Caco-2 (cell line): Measurements from ENCODE around the gene PCED1A. TPM values are rescaled to one million over a fixed set of nuclear protein-coding genes. Genes with fewer than 3 reads are reported as not detected.

Source experiments
- BruUV-seq: library from RNA; stranded (reverse); fragments of 400-500 nt; replicated peaks from 2 replicates; lab custom pipeline; 2021; lab: Mats Ljungman, UMichigan
- CTCF ChIA-PET: fragments of 300-600 bp; sonication (Branson Sonifier 250); formaldehyde crosslinking; loops from one replicate; lab custom pipeline; 2022; ENCODE audit warnings: antibody characterized with exemption; lab: Charles Lee
- POLR2A ChIA-PET: fragments of 300-600 bp; sonication (Branson Sonifier 250); formaldehyde crosslinking; loops from one replicate; lab custom pipeline; 2022; ENCODE audit warnings: antibody characterized with exemption; lab: Charles Lee
- DNase-seq, 2 experiments: peaks; one replicate each; pipeline versions ENCODE4 v3.0.0 to v3.0.0-alpha.2; 2020 to 2022
- H3K27me3 ChIP-seq: replicated peaks from 2 replicates; pipeline ENCODE4 v1.6.0; 2011; ENCODE audit warnings: low read length; ENCODE audit not compliant: control insufficient read depth, insufficient read depth
- H3K36me3 ChIP-seq: 2 replicates; pipeline ENCODE4 v1.5.1; 2011; ENCODE audit warnings: low read length; ENCODE audit not compliant: control insufficient read depth, insufficient read depth
- H3K4me1 ChIP-seq: fragments of 250-450 bp; sonication (Bioruptor Pico); 2 replicates; pipeline ENCODE4 v1.5.1; 2020; ENCODE audit warnings: mild to moderate bottlenecking
- H3K4me3 ChIP-seq: 2 replicates; pipeline ENCODE4 v1.5.1; 2011; ENCODE audit warnings: low read depth, mild to moderate bottlenecking, control low read depth, low read length
- H3K9me3 ChIP-seq: fragments of 250-450 bp; sonication (Bioruptor Pico); 2 replicates; pipeline ENCODE4 v1.5.1; 2020; ENCODE audit warnings: mild to moderate bottlenecking, moderate library complexity
- H3K27ac Mint-ChIP-seq: one replicate; pipeline ENCODE4 v1.8.0; 2022; ENCODE audit warnings: mixed read lengths; ENCODE audit not compliant: unreplicated experiment
- H3K27me3 Mint-ChIP-seq: one replicate; pipeline ENCODE4 v1.8.0; 2022; ENCODE audit warnings: mixed read lengths; ENCODE audit not compliant: insufficient read depth, unreplicated experiment
- H3K36me3 Mint-ChIP-seq: one replicate; pipeline ENCODE4 v1.8.0; 2022; ENCODE audit warnings: mild to moderate bottlenecking, mixed read lengths; ENCODE audit not compliant: insufficient read depth, unreplicated experiment
- H3K4me1 Mint-ChIP-seq: one replicate; pipeline ENCODE4 v1.8.0; 2022; ENCODE audit warnings: low read depth, mixed read lengths; ENCODE audit not compliant: unreplicated experiment
- H3K4me3 Mint-ChIP-seq: one replicate; pipeline ENCODE4 v1.8.0; 2022; ENCODE audit warnings: mild to moderate bottlenecking, moderate library complexity, mixed read lengths; ENCODE audit not compliant: unreplicated experiment
- H3K9me3 Mint-ChIP-seq: one replicate; pipeline ENCODE4 v1.8.0; 2022; ENCODE audit warnings: mixed read lengths; ENCODE audit not compliant: unreplicated experiment
- intact Hi-C: fragments of 100-400 bp; cut with micrococcal nuclease; formaldehyde crosslinking; loops from one replicate; pipeline ENCODE4 v1.10.0; 2022; ENCODE audit not compliant: unreplicated experiment
- total RNA-seq: library from RNA; stranded (reverse); gene quantifications from 2 replicates; pipeline ENCODE4 v1.2.3, GENCODE V29; 2022
- TF ChIP-seq, protein P1 (sequence below), 2 experiments: fragments of 200-600 bp in 1 of 2; IDR thresholded peaks; 1 replicate in 1 of 2; 2 replicates in 1 of 2; pipeline versions ENCODE4 v1.5.1 to v1.8.0; 2011 to 2022; ENCODE audit warnings: antibody characterized with exemption in 1 of 2, control low read depth in 1 of 2, inconsistent platforms in 1 of 2, low read depth in 1 of 2, low read length in 1 of 2, mild to moderate bottlenecking in 1 of 2, moderate library complexity in 1 of 2; ENCODE audit not compliant: insufficient read depth in 1 of 2, severe bottlenecking in 1 of 2, unreplicated experiment in 1 of 2

PCED1A gene
- total RNA-seq, 1 experiment from 2014 or later, result 43.9 TPM

DNA sequence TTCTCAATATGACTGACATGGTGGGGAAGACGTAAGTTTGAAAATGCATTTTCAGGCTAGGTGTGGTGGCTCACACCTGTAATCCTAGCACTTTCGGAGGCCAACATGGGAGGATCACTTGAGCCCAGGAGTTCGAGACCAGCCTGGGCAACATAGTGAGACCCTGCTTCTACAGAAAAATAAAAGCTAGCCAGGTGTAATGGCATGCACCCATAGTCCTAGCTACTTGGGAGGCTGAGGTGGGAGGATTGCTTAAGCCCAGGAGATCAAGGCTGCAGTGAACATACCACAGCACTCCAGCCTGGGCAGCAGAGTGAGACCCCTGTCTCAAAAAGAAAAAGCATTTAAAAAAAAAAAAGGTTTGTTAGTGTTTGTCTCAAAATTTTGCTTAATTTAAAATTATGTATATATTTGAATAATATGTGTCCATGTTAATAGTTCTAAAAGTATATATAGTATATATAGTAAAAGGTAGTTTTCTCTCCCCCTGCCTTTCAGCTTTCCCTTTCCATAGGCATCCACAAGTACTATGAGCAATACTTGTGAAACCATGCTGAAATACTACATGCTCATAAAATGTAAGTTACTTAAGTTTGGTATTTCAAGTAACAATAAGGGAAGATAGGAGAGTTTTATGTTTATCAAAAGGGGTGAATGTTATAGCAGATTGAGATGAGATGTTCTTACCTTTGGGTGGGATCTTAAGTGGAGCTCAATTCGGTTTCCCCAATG lies 47.9 kb upstream of the PCED1A start:
- intact Hi-C loops, result no loop called here
- no peak overlapping the region for H3K4me3 Mint-ChIP-seq
- H3K36me3 ChIP-seq, result no peaks in the 10 kb centered on the region; the same call in 1 of the 2 replicates
- H3K9me3 ChIP-seq, result no peaks in the 10 kb centered on the region
- no peak overlapping the region for H3K4me3 ChIP-seq
- H3K4me1 Mint-ChIP-seq, result no peaks in the 10 kb centered on the region
- no peaks in the 10 kb centered on the region for H3K36me3 Mint-ChIP-seq
- DNase-seq, result no peak
- no peaks in the 10 kb centered on the region for H3K9me3 Mint-ChIP-seq
- no peaks in the 10 kb centered on the region for H3K27me3 ChIP-seq
- no peaks in the 10 kb centered on the region for H3K27me3 Mint-ChIP-seq
- TF ChIP-seq, protein P1, sequence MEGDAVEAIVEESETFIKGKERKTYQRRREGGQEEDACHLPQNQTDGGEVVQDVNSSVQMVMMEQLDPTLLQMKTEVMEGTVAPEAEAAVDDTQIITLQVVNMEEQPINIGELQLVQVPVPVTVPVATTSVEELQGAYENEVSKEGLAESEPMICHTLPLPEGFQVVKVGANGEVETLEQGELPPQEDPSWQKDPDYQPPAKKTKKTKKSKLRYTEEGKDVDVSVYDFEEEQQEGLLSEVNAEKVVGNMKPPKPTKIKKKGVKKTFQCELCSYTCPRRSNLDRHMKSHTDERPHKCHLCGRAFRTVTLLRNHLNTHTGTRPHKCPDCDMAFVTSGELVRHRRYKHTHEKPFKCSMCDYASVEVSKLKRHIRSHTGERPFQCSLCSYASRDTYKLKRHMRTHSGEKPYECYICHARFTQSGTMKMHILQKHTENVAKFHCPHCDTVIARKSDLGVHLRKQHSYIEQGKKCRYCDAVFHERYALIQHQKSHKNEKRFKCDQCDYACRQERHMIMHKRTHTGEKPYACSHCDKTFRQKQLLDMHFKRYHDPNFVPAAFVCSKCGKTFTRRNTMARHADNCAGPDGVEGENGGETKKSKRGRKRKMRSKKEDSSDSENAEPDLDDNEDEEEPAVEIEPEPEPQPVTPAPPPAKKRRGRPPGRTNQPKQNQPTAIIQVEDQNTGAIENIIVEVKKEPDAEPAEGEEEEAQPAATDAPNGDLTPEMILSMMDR (IDR thresholded peaks at IDR 0.05; ENCODE audit: insufficient read depth in 1 of 2, low read depth in 1 of 2, low read length in 1 of 2, severe bottlenecking in 1 of 2, unreplicated experiment in 1 of 2), result no peak
- no peak overlapping the region for H3K27ac Mint-ChIP-seq
- CTCF ChIA-PET, result no interaction called here
- no TSS peak for BruUV-seq
- POLR2A ChIA-PET, result no interaction called here
- H3K4me1 ChIP-seq, result peaks cover 6% of the 10 kb centered on the region; the same call in 1 of the 2 replicates

DNA sequence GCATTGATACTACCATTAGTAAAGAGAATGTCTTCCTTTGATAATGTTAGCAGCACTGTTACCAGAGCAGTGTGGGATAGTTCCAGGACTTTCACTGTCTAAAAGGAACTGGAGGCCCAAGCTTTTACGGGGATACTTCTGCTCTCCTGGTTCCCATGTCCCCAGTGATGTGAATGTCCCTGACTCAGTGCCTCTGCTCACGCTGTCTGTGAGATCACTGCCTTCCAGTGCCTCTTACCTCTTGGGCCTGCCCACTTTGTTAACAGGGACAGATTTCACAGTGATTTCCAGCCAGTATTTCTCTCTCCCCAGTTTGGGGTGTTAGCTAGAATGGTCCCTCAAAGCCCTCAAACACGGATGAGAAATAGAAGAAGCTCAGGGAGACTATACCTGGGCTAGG lies 47.3 kb upstream of the PCED1A start:
- TF ChIP-seq, protein P1 (IDR thresholded peaks at IDR 0.05; ENCODE audit: insufficient read depth in 1 of 2, low read depth in 1 of 2, low read length in 1 of 2, severe bottlenecking in 1 of 2, unreplicated experiment in 1 of 2), result no peak
- H3K4me1 ChIP-seq, result peaks cover 6% of the 10 kb centered on the region; the same call in 1 of the 2 replicates
- no peaks in the 10 kb centered on the region; the same call in 1 of the 2 replicates for H3K36me3 ChIP-seq
- BruUV-seq, result no TSS peak
- no peaks in the 10 kb centered on the region for H3K9me3 ChIP-seq
- Mint-ChIP-seq H3K27me3 (no peaks in the 10 kb centered on the region), H3K36me3 (no peaks in the 10 kb centered on the region), H3K4me1 (no peaks in the 10 kb centered on the region), H3K27ac (no peak overlapping the region), H3K9me3 (no peaks in the 10 kb centered on the region), H3K4me3 (no peak overlapping the region)
- intact Hi-C loops, result no loop called here
- CTCF ChIA-PET, result no interaction called here
- H3K27me3 ChIP-seq, result no peaks in the 10 kb centered on the region
- DNase-seq, result no peak
- no peak overlapping the region for H3K4me3 ChIP-seq
- POLR2A ChIA-PET, result no interaction called here

DNA sequence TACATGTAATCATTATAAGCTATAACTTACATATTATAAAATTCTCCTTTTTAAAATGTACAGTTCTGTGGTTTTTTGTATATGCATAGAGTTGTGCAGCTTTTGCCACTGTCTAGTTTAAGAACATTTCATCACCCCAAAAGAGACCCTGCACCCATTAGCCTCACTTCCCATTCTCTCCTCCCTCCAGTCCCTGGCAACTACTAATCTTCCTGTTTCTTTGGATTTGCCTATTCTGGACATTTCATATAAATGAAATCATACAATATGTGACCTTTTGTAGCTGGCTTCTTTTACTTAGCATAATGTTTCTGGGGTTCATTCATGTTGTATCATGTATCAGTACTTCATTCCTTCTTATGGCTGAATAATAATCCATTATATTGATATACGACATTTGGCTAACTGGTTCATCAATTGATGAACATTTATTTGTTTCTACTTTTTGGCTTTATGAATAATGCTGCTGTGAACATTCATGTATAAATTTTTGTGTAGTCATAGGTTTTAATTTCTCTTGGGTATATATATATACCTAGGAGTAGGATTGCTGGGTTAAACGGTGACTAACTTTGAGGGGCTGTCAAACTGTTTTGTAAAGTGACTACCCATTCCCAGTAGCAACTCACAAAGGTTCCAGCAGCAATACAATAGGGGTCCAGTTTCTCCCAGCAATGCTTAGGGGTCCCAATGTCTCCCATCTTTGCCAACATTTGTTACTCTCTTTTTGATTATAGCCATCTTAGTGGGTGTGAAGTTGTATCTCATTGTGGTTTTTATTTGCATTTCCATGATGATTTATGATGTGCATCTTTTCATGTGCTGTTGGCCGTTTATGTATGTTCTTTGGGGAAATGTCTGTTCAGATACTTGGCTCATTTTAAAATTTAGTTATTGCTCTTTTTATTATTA lies 43.5 kb upstream of the PCED1A start:
- POLR2A ChIA-PET, result no interaction called here
- H3K9me3 Mint-ChIP-seq, result no peaks in the 10 kb centered on the region
- BruUV-seq, result no TSS peak
- H3K9me3 ChIP-seq, result no peaks in the 10 kb centered on the region
- no peak overlapping the region for H3K27ac Mint-ChIP-seq
- H3K27me3 ChIP-seq, result no peaks in the 10 kb centered on the region
- no peaks in the 10 kb centered on the region for H3K36me3 Mint-ChIP-seq
- no peaks in the 10 kb centered on the region; the same call in 1 of the 2 replicates for H3K36me3 ChIP-seq
- TF ChIP-seq, protein P1 (IDR thresholded peaks at IDR 0.05; ENCODE audit: insufficient read depth in 1 of 2, low read depth in 1 of 2, low read length in 1 of 2, severe bottlenecking in 1 of 2, unreplicated experiment in 1 of 2), result no peak
- no peaks in the 10 kb centered on the region for H3K27me3 Mint-ChIP-seq
- DNase-seq, result no peak
- H3K4me3 ChIP-seq, result no peak overlapping the region
- intact Hi-C loops, result no loop called here
- H3K4me1 Mint-ChIP-seq, result peaks cover 10% of the 10 kb centered on the region
- CTCF ChIA-PET, result interaction anchor here (0.6 kb wide), 1 partner anchor 53 kb away, joined by 15 read pairs; no protein-coding TSS in a partner anchor
- H3K4me1 ChIP-seq, result peaks cover 12% of the 10 kb centered on the region
- no peak overlapping the region for H3K4me3 Mint-ChIP-seq
